Measurements from ENCODE around the gene FOSL2.

Gene FOSL2

GRCh38 chr2:28453396-28453795, 60.7 kb downstream of the FOSL2 start:
- DNase-seq: no peak

- no peak for DNase-seq
These were observed 61.6 kb downstream of the FOSL2 start for GRCh38 chr2:28454016-28454930.

GRCh38 chr2:28457237-28457636, 64.6 kb downstream of the FOSL2 start:
- DNase-seq: no peak

GRCh38 chr2:28461056-28461455, 68.4 kb downstream of the FOSL2 start:
- DNase-seq: no peak

- DNase-seq: no peak
These were observed 69.5 kb downstream of the FOSL2 start for GRCh38 chr2:28462122-28462521.

GRCh38 chr2:28463211-28463816, 70.7 kb downstream of the FOSL2 start:
- no peak for DNase-seq

GRCh38 chr2:28463893-28464292, 71.2 kb downstream of the FOSL2 start:
- no peak for DNase-seq

- no peak for DNase-seq
These were observed 72.7 kb downstream of the FOSL2 start for GRCh38 chr2:28465148-28465885.
